CD4-positive, alpha-beta T cell (primary cell): ENCODE measurements around the gene MED12L. TPM values are rescaled to one million over a fixed set of nuclear protein-coding genes. Genes with fewer than 3 reads are reported as not detected.

Experiments used
- ATAC-seq: fragments of 200-7000 bp; cut with Tn5 transposase; one replicate; pipeline ENCODE4 v1.10.0; 2022; ENCODE audit warnings: mild to moderate bottlenecking; ENCODE audit not compliant: poor library complexity
- CTCF ChIA-PET: fragments of 350-600 bp; sonication (Branson Sonifier 250); formaldehyde crosslinking; loops from one replicate; lab custom pipeline; 2021; ENCODE audit warnings: antibody characterized with exemption, inconsistent platforms; lab: Charles Lee
- POLR2A ChIA-PET: fragments of 350-600 bp; sonication (Branson Sonifier 250); formaldehyde crosslinking; loops from one replicate; lab custom pipeline; 2021; ENCODE audit warnings: antibody characterized with exemption, inconsistent platforms; lab: Charles Lee
- DNase-seq, 14 experiments: peaks; one replicate each; pipeline ENCODE4 v3.0.0-alpha.2; 2013 to 2020; ENCODE audit warnings: mixed read lengths in 2 of 14
- H3K27ac ChIP-seq, 2 donors: one replicate each; pipeline versions ENCODE4 v1.5.1 to v1.7.0; 2013; ENCODE audit warnings: low read length in 2 of 2, low read depth in 1 of 2, mild to moderate bottlenecking in 1 of 2
- H3K27me3 ChIP-seq, 2 experiments: 1 replicate in 1 of 2; 2 replicates in 1 of 2; pipeline versions ENCODE4 v1.6.1 to v1.7.0; 2013; ENCODE audit warnings: low read length in 2 of 2, control low read depth in 1 of 2, mild to moderate bottlenecking in 1 of 2, moderate library complexity in 1 of 2; ENCODE audit not compliant: insufficient read depth in 2 of 2, control insufficient read depth in 1 of 2
- H3K36me3 ChIP-seq: one replicate; pipeline ENCODE4 v1.6.1; 2013; ENCODE audit warnings: low read length, control low read depth; ENCODE audit not compliant: insufficient read depth
- H3K4me1 ChIP-seq: one replicate; pipeline ENCODE4 v1.6.1; 2013; ENCODE audit warnings: low read length, control low read depth; ENCODE audit not compliant: insufficient read depth
- H3K4me3 ChIP-seq: one replicate; pipeline ENCODE4 v1.5.1; 2013; ENCODE audit warnings: mild to moderate bottlenecking, low read length, moderate library complexity
- H3K9me3 ChIP-seq, 2 experiments: 1 replicate in 1 of 2; 2 replicates in 1 of 2; pipeline versions ENCODE4 v1.6.1 to v1.7.0; 2013; ENCODE audit warnings: low read length in 2 of 2, mild to moderate bottlenecking in 2 of 2, control low read depth in 1 of 2, moderate library complexity in 1 of 2; ENCODE audit not compliant: control insufficient read depth in 1 of 2, insufficient read depth in 1 of 2
- H3K27ac Mint-ChIP-seq: one replicate; pipeline ENCODE4 v1.8.0; 2020; ENCODE audit warnings: mixed read lengths
- H3K27me3 Mint-ChIP-seq: one replicate; pipeline ENCODE4 v1.8.0; 2021; ENCODE audit warnings: mixed read lengths
- H3K36me3 Mint-ChIP-seq: one replicate; pipeline ENCODE4 v1.8.0; 2021; ENCODE audit warnings: low read depth, mixed read lengths
- H3K4me1 Mint-ChIP-seq: one replicate; pipeline ENCODE4 v1.8.0; 2021; ENCODE audit warnings: low read depth, mixed read lengths
- H3K4me3 Mint-ChIP-seq: one replicate; pipeline ENCODE4 v1.8.0; 2020; ENCODE audit warnings: mild to moderate bottlenecking, mixed read lengths
- H3K9me3 Mint-ChIP-seq: one replicate; pipeline ENCODE4 v1.8.0; 2020; ENCODE audit warnings: mixed read lengths
- CTCF ChIP-seq: fragments of 200-600 bp; IDR thresholded peaks from one replicate; pipeline ENCODE4 v1.8.0; 2022; ENCODE audit warnings: antibody characterized with exemption, mild to moderate bottlenecking
- intact Hi-C, 2 experiments: fragments of 100-400 bp; cut with DNase I in 1 of 2; cut with micrococcal nuclease in 1 of 2; formaldehyde crosslinking; loops; one replicate each; pipeline versions ENCODE4 v1.15.1 to v1.9.0; 2023 to 2025; cut with DNase I, micrococcal nuclease
- total RNA-seq, 174 experiments: library from RNA in 2 of 174; stranded (reverse) in 2 of 174; gene quantifications; one replicate each; pipeline ENCODE4 v1.2.3 and lab custom pipeline; 2021 to 2026

Gene MED12L
- total RNA-seq, 2 experiments from 2014 or later, result 0.39 to 0.49 TPM

DNA sequence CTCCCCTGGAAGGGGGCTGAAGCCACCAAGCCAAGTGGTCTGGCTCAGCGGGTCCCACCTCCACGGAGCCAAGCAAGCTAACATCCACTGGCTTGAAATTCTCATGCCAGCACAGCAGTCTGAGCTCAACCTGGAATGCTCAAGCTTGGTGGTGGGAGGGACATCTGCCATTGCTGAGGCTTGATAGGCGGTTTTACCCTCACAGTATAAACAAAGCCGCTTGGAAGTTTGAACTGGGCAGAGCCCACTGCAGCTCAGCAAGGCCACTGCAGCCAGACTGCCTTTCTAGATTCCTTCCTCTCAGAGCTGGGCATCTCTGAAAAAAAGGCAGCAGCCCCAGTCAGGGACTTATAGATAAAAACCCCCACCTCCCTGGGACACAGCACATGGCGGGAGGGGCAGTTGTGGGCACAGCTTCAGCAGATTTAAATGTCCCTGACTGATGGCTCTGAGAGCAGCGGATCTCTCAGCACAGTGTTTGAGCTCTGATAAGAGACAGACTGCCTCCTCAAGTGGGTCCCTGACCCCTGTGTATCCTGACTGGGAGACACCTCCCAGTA is 398.6 kb downstream of the MED12L start:
- H3K9me3 ChIP-seq, result peaks cover 18 to 20% of the 10 kb centered on the region in 2 experiments
- H3K27me3 ChIP-seq, result peaks cover 0 to 4% of the 10 kb centered on the region in 2 experiments
- intact Hi-C loops, result no loop called here
- no peaks in the 10 kb centered on the region for H3K36me3 ChIP-seq
- DNase-seq (no peak), ATAC-seq (no peak)
- H3K27me3 Mint-ChIP-seq, result peaks cover 18% of the 10 kb centered on the region
- no peak overlapping the region for H3K4me3 Mint-ChIP-seq
- no peaks in the 10 kb centered on the region for H3K4me1 Mint-ChIP-seq
- no peak for TF ChIP-seq CTCF
- no peak overlapping the region for H3K27ac ChIP-seq
- H3K4me3 ChIP-seq, result no peak overlapping the region
- ChIA-PET POLR2A (no interaction called here), CTCF (no interaction called here)
- H3K4me1 ChIP-seq, result no peaks in the 10 kb centered on the region
- H3K36me3 Mint-ChIP-seq, result no peaks in the 10 kb centered on the region
- H3K9me3 Mint-ChIP-seq, result peaks cover 8% of the 10 kb centered on the region
- H3K27ac Mint-ChIP-seq, result no peak overlapping the region

Other genes with a start within 250 kb of the MED12L start
- gene MINDY4B, start 180.2 kb upstream of the MED12L start, total RNA-seq, result not detected
- gene CLRN1, start 112.9 kb upstream of the MED12L start, total RNA-seq, result not detected
- gene GPR171, start 117.6 kb downstream of the MED12L start, total RNA-seq, result 10 to 100 TPM in 1 of 2 experiments, 1 to 10 TPM in 1; 9.7 to 16.7 TPM
- gene P2RY14, start 192.9 kb downstream of the MED12L start, total RNA-seq, result under 1 TPM in 1 of 2 experiments, not detected in 1; 0.22 TPM
- gene GPR87, start 231.2 kb downstream of the MED12L start, total RNA-seq, result not detected
- gene P2RY13, start 243.9 kb downstream of the MED12L start, total RNA-seq, result under 1 TPM in 1 of 2 experiments, not detected in 1; 0.08 TPM